ENCODE measurements around the gene DIP2C.

DIP2C gene

GRCh38 chr10:551373-552252 is 137.9 kb downstream of the DIP2C start:
- Histone ChIP-seq H3K27ac (no peak overlapping the region), H3K4me3 (ENCODE audit: low read depth, low read length) (no peak overlapping the region), H3K27me3 (replicated peaks) (no peaks in the 10 kb centered on the region), H3K36me3 (replicated peaks) (no peaks in the 10 kb centered on the region)
- no peak for TF ChIP-seq CTCF (IDR thresholded peaks at IDR 0.05; ENCODE audit: low read depth, low read length, missing control alignments)
- in situ Hi-C loops (cut with HindIII; ENCODE audit: low pct_ligation_motif_present, low sequenced_read_pairs), result no loop called here
- no peak for DNase-seq

- no peaks in the 10 kb centered on the region for H3K36me3 ChIP-seq (replicated peaks)
- no peaks in the 10 kb centered on the region for H3K27me3 ChIP-seq (replicated peaks)
- no peak overlapping the region for H3K27ac ChIP-seq
- in situ Hi-C loops (cut with HindIII; ENCODE audit: low pct_ligation_motif_present, low sequenced_read_pairs), result no loop called here
- H3K4me3 ChIP-seq (ENCODE audit: low read depth, low read length), result no peak overlapping the region
- TF ChIP-seq CTCF (IDR thresholded peaks at IDR 0.05; ENCODE audit: low read depth, low read length, missing control alignments), result no peak
- DNase-seq, result no peak
Measured at GRCh38 chr10:550665-551372, 138.6 kb downstream of the DIP2C start.

GRCh38 chr10:549391-549790 is 140.1 kb downstream of the DIP2C start:
- Histone ChIP-seq H3K4me3 (ENCODE audit: low read depth, low read length) (no peak overlapping the region), H3K27me3 (replicated peaks) (no peaks in the 10 kb centered on the region), H3K36me3 (replicated peaks) (no peaks in the 10 kb centered on the region), H3K27ac (no peak overlapping the region)
- no peak for TF ChIP-seq CTCF (IDR thresholded peaks at IDR 0.05; ENCODE audit: low read depth, low read length, missing control alignments)
- DNase-seq, result no peak
- in situ Hi-C loops (cut with HindIII; ENCODE audit: low pct_ligation_motif_present, low sequenced_read_pairs), result no loop called here

- Histone ChIP-seq H3K36me3 (replicated peaks) (no peaks in the 10 kb centered on the region), H3K27me3 (replicated peaks) (no peaks in the 10 kb centered on the region), H3K27ac (no peak overlapping the region), H3K4me3 (ENCODE audit: low read depth, low read length) (no peak overlapping the region)
- no peak for DNase-seq
- in situ Hi-C loops (cut with HindIII; ENCODE audit: low pct_ligation_motif_present, low sequenced_read_pairs), result no loop called here
- no peak for TF ChIP-seq CTCF (IDR thresholded peaks at IDR 0.05; ENCODE audit: low read depth, low read length, missing control alignments)
Measured at GRCh38 chr10:548238-548901, 141.1 kb downstream of the DIP2C start.

- in situ Hi-C loops (cut with HindIII; ENCODE audit: low pct_ligation_motif_present, low sequenced_read_pairs), result no loop called here
- no peak overlapping the region for H3K4me3 ChIP-seq (ENCODE audit: low read depth, low read length)
- no peaks in the 10 kb centered on the region for H3K36me3 ChIP-seq (replicated peaks)
- DNase-seq, result no peak
- TF ChIP-seq CTCF (IDR thresholded peaks at IDR 0.05; ENCODE audit: low read depth, low read length, missing control alignments), result no peak
- H3K27me3 ChIP-seq (replicated peaks), result no peaks in the 10 kb centered on the region
- no peak overlapping the region for H3K27ac ChIP-seq
Measured at GRCh38 chr10:547591-548081, 141.8 kb downstream of the DIP2C start.

All from brain microvascular endothelial cell (primary cell).